Measurements from ENCODE around the gene SPATC1L. TPM values are rescaled to one million over a fixed set of nuclear protein-coding genes. Genes with fewer than 3 reads are reported as not detected.

The SPATC1L gene
- total RNA-seq, 1 donor from 2014 or later = 5.2 TPM

DNA sequence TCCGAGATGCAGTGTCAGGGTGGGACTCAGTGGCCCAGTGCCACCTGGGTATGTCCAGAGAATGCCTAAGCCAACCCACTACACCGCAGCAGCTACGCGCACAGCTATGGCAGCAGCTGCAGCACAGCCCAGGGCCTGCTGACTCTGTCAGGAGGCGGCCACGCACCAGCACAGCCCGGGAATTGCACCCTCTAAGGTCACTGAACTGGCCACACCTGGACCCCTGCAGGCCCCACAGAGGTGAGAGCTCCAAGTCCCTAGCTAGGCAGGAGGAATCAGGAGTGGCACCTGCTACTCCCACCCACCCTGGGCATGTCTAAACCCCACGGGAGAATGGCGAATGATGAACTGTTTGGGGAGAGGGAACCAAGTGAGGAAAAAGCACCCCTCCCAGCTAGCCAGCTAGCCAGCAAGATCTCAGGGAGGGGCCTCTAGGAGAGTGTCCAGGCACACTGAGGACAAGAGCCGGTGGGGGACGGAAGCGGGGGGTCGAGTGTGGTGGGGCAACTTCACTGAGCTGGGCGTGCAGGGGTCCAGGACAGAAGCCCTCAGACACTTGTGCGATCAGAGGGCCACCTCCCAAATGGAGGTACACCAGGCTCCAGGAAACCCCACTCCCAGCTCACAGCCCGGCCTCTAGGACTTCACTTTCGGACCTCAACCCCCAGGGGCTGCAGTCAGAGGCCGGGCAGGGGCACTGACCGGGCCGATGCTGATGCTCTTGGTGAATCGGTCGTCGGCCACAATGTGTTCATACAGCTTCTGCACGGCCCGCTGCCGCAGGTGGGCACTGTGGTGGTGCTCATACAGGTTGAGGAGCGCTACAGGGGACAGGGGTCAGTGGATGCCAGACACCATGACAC lies 30.4 kb upstream of the SPATC1L start:
- Histone ChIP-seq H3K36me3 (peaks cover 0 to 58% of the 10 kb centered on the region in 2 donors), H3K4me3 (no peak overlapping the region), H3K9me3 (no peaks in the 10 kb centered on the region), H3K27ac (no peak overlapping the region), H3K27me3 (no peaks in the 10 kb centered on the region), H3K4me1 (no peaks in the 10 kb centered on the region)
- intact Hi-C loops (cut with DNase I) = no loop called here
- TF ChIP-seq, protein P1, sequence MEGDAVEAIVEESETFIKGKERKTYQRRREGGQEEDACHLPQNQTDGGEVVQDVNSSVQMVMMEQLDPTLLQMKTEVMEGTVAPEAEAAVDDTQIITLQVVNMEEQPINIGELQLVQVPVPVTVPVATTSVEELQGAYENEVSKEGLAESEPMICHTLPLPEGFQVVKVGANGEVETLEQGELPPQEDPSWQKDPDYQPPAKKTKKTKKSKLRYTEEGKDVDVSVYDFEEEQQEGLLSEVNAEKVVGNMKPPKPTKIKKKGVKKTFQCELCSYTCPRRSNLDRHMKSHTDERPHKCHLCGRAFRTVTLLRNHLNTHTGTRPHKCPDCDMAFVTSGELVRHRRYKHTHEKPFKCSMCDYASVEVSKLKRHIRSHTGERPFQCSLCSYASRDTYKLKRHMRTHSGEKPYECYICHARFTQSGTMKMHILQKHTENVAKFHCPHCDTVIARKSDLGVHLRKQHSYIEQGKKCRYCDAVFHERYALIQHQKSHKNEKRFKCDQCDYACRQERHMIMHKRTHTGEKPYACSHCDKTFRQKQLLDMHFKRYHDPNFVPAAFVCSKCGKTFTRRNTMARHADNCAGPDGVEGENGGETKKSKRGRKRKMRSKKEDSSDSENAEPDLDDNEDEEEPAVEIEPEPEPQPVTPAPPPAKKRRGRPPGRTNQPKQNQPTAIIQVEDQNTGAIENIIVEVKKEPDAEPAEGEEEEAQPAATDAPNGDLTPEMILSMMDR (IDR thresholded peaks at IDR 0.05) = no peak
- TF ChIP-seq POLR2AphosphoS5 (IDR thresholded peaks at IDR 0.05; ENCODE audit: insufficient read depth in 1 of 2, low read depth in 1 of 2) = no peak
- no peak for TF ChIP-seq POLR2A (IDR thresholded peaks at IDR 0.05)
- no peak for DNase-seq (ENCODE audit: extremely low spot score in 2 of 2)

DNA sequence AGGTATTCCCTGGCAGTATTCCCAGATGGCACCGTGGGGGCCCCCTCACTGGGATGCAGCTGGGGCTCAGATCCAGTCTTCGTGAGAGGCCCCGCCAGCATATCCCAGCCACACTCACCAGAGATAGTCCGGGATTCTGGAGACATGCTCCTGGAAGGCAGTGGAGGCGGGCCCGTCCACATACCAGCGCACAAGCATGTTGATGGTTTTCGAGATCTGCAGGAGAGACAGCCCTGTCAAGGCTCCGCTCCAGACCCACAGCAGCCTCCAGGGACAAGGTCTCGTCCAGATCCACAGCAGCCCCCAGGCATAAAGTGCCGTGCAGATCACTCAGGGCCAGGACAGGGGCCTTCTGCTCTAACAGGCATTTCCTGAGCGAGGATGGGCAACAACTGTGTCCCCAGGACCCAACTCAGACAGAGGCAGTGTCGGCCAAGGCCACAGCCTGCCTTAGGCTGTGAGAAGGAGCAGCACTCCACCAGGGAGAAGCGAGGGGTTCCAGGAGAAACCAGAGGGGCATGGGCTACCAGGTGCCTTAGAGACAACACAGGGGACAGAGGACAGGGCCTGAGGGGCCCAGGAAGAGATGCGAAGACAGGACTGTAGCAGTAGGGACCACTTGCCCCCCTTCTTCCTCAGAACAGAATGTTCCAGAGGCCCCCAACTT lies 29.5 kb upstream of the SPATC1L start:
- Histone ChIP-seq H3K4me1 (no peaks in the 10 kb centered on the region), H3K9me3 (no peaks in the 10 kb centered on the region), H3K4me3 (no peak overlapping the region), H3K36me3 (peaks cover 0 to 57% of the 10 kb centered on the region in 2 donors), H3K27me3 (no peaks in the 10 kb centered on the region), H3K27ac (no peak overlapping the region)
- DNase-seq (ENCODE audit: extremely low spot score in 2 of 2) = no peak
- TF ChIP-seq POLR2AphosphoS5 (IDR thresholded peaks at IDR 0.05; ENCODE audit: insufficient read depth in 1 of 2, low read depth in 1 of 2) = no peak
- TF ChIP-seq, protein P1 (IDR thresholded peaks at IDR 0.05) = no peak
- TF ChIP-seq POLR2A (IDR thresholded peaks at IDR 0.05) = no peak
- intact Hi-C loops (cut with DNase I) = no loop called here

DNA sequence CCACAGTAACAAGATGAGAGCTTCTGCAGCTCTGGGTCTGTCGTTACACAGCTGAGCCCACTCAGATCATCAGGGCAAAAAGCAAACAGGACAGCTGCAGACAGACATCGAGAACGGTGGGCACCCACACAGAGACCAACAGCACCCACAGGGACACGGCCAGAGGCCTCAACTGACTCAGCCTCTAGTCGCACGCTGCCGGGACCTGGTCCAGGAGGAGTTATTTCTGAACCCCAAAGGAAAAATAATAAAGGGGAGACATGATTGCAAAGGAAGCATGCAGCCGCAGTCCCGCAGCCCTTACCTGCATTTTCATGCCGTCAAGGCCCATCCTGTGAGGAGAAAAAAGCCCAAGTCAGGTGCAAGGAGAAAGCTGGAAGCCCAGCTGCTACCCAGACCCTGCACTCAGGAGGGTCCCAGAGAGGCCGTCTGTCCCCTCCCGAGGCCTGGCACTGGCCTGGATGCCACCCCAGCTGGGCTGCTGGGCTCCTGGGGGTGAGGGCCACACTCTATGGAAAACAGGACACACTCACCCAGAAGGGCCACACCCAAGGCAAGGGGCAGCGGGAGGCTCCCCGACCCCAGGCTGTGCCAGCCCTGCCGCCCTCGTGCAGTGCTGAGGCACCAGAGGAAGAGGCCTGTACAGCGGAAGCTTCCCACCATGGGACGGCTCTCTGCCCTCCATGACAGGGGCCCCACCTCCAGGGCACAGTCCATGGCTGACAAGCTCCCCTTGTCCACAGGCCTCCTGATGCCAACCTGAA lies 28.6 kb upstream of the SPATC1L start:
- TF ChIP-seq, protein P1 (IDR thresholded peaks at IDR 0.05) = no peak
- no peak for TF ChIP-seq POLR2A (IDR thresholded peaks at IDR 0.05)
- no peak for TF ChIP-seq POLR2AphosphoS5 (IDR thresholded peaks at IDR 0.05; ENCODE audit: insufficient read depth in 1 of 2, low read depth in 1 of 2)
- Histone ChIP-seq H3K36me3 (peaks cover 0 to 65% of the 10 kb centered on the region in 2 donors), H3K27me3 (no peaks in the 10 kb centered on the region), H3K9me3 (no peaks in the 10 kb centered on the region), H3K4me1 (no peaks in the 10 kb centered on the region), H3K4me3 (no peak overlapping the region), H3K27ac (no peak overlapping the region)
- intact Hi-C loops (cut with DNase I) = no loop called here
- DNase-seq (ENCODE audit: extremely low spot score in 2 of 2) = no peak

DNA sequence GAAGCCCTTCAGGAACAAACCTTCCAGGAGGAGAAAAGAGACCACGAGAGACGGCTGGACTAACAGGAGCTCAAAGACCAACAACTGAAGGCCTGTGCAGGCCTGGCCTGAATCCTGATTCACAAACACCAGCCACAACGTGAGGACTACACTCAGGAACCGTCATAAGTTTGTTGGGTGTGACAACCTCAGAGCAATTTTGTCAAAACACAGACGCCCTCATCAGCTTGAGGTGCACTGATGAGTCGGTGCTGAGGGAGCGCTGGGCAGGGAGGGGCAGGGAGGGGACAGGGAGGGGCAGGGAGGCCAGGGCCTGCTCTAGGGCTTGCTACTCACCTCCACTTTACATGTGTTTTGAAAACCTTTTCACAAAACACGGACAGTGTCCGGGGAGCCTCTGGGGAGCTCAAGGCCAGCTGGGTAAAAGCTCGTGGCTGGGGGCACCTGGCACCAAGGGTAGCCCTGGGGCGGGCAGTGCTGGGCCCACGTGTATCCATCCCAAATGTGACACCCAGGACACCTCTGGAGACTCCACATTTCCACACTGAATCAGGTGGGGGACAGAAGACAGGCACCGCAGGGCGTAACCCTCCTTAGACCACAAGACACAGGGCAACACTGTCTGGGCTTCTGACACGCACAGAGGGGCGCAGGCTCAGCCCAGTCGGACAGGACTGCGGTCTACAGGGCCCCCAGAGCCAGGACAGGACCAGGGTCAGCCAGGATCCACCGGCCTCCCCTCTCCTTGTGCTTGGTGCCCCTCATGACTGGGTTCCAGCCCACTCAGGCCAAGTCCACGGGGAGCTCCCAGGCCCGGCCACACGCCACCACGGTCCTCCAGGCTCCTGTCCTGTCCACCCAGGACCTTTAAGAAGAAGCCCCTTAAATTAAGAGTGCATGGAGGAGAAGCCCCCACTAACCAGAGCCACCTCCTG lies 27.8 kb upstream of the SPATC1L start:
- Histone ChIP-seq H3K4me1 (no peaks in the 10 kb centered on the region), H3K4me3 (no peak overlapping the region), H3K36me3 (peaks cover 0 to 73% of the 10 kb centered on the region in 2 donors), H3K27ac (no peak overlapping the region), H3K9me3 (no peaks in the 10 kb centered on the region), H3K27me3 (no peaks in the 10 kb centered on the region)
- DNase-seq (ENCODE audit: extremely low spot score in 2 of 2) = no peak
- TF ChIP-seq POLR2A (IDR thresholded peaks at IDR 0.05) (no peak), POLR2AphosphoS5 (IDR thresholded peaks at IDR 0.05; ENCODE audit: insufficient read depth in 1 of 2, low read depth in 1 of 2) (no peak)
- TF ChIP-seq, protein P1 (IDR thresholded peaks at IDR 0.05) = no peak
- intact Hi-C loops (cut with DNase I) = no loop called here
